Skeletal muscle cell (primary cell): ENCODE results near the gene SS18.

Experiments
- DNase-seq: peaks from one replicate; pipeline ENCODE4 v3.0.0-alpha.2; 2010; ENCODE audit warnings: low read depth
- H3K4me3 ChIP-seq: 2 replicates; pipeline ENCODE4 v1.5.1; 2011; ENCODE audit warnings: low read depth, mild to moderate bottlenecking, control low read depth, low read length, moderate library complexity

SS18 gene

DNA sequence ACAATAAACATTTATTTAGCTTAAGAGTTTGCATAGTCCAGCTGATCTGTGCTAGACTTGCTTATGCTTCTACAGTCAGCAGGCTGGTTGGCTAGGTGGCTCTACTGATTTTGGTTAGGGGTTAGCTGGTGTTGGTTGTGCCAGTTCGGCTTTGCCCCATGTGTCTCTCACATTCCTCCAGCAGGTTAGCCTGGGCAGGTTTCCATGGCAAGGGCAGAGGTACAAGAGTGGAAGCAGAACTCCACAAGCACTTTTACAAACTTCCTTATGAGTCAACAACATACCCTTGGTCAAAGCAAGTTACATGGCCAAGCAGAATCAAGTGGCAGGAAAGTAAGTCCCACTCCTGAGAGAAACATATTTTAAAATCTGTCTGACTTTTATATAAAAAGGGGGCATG is 82.3 kb downstream of the SS18 start:
- no peak for DNase-seq
- no peak overlapping the region for H3K4me3 ChIP-seq

DNA sequence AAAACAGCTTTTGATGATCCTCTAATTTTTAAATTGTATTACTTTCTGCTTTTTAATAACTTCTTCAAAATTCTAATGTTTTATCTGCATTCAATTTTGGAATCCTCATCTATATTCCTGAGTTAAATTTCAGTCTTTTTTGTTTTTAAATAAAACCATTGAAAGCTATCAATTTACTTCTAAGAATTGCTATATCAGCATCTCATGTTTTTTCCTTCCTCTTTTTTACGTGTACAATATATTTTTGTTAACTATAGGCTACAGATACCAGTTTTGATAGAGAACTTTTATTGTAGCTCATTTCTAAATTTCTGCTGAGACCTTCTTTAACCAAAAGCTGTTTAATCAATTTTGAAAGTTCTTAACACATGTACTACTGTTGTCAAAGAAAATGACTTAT is 84.5 kb downstream of the SS18 start:
- H3K4me3 ChIP-seq, result no peak overlapping the region
- DNase-seq, result no peak

DNA sequence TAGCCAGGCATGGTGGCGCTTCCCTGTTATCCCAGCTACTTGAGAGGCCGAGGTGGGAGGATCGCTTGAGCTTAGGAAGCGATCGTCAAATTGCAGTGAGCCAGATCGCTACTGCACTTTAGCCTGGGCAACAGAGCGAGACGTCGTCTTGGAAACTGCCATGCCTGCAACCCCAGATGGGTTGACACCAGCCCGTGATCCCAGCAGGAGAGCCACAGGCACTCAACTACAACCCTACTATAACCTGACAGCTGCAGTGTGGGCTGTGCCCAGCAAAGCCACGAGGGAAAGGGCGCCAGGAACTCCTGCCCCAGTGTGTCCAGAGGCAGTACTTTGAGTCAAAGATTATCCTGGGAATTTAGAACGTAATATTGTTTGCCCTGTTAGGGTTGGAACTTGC is 85.6 kb downstream of the SS18 start:
- no peak overlapping the region for H3K4me3 ChIP-seq
- DNase-seq, result no peak

DNA sequence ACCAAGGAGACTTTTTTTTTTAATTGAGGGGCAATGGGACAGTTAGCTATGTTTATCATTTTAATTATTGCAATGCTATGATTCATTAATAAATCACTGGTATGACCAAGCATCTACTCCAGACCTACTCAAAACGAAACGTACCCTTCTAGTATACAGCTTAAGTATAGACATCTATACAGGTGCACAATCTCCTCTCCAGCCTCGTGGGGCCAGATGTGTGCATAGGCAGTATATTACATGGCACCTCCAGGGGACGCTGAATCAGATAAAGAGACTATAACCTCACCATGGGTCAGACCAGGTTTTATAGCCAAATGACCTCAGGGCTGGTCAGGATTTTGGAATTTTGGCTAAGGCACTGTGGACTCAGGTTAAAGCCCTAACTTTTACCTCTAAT is 86.6 kb downstream of the SS18 start:
- H3K4me3 ChIP-seq, result no peak overlapping the region
- DNase-seq, result no peak

DNA sequence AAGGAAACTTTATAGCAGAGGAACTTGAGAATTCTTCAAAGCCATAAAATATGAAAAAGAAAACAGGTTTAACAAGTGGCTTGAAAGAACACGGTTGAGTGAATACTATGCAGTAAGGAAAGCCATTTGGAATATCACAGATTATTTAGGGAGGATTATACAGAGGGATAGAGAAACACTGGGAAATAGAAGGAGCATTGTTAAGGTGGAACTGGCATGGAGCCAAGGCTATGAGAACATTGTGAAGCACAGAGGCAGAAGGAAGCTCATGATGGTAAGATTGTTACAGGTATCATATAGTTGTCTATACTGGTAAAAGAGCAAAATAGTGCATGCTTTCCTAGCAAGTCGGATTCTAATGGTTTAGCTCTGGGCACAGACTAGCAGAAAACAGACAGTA is 87.1 kb downstream of the SS18 start:
- DNase-seq, result no peak
- H3K4me3 ChIP-seq, result no peak overlapping the region

DNA sequence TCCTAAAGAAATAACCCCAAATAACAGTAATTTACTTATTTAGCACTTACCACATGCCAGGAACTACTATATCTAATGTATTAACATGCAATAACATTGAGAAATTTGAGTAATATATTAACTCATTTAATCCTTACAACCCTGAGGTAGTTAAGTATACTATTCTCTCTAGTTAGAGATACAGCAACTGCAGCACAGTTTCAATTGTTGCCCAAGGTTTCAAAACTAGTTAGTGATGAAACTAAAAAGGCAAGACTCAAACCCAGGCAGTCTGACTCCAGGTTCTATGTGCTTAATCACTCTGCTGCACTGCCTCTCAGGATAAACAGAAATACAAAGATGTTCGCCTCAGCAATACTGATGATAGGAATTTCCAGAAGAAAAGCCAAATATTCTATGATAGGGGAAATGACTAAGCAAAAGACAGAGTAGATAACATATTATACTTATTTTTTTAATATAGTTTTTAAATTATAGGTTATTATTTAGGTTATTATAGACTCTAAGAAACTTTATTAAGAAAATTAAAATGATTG is 88.0 kb downstream of the SS18 start:
- DNase-seq, result no peak

DNA sequence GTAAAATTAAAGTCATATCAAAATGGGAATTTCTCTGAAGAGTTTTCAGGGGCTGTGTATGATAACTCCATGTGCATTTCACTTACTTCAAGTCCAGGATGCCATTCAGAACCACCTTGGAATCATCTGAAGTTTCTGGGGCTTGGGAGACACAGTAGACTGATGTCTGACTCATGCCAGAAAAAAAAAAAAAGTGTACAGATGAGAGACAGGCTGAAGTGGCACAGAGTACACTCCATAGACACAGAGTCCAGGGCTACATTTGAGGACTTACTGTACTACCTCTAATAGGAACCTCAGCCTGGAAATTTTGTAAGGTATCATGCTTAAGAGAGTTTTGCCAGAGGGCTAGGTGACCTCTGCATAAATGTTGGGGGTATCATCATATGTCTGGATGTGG is 92.0 kb downstream of the SS18 start:
- no peak for DNase-seq
- H3K4me3 ChIP-seq, result no peak overlapping the region

More for the DNA sequence above, 88.0 kb downstream of the SS18 start:
- no peak overlapping the region for H3K4me3 ChIP-seq

DNA sequence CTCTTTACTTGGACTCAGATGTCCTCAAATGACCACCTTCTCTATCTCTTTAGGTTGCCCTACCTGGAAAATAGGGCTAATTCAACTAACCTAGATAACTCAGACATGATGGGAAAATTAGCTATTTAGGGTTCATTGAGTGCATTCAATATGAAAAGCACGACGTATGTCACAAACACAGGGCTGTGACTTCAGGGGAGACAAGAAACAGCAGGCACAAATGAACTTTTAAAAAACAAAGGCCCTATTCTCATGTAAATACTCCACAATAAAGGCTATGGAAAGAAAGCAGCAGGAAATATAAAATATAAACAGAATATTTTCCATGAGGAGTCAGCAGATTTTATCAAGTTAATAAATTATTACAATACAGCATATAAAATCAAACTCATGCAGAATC is 97.8 kb downstream of the SS18 start:
- no peak for DNase-seq
- H3K4me3 ChIP-seq, result no peak overlapping the region

DNA sequence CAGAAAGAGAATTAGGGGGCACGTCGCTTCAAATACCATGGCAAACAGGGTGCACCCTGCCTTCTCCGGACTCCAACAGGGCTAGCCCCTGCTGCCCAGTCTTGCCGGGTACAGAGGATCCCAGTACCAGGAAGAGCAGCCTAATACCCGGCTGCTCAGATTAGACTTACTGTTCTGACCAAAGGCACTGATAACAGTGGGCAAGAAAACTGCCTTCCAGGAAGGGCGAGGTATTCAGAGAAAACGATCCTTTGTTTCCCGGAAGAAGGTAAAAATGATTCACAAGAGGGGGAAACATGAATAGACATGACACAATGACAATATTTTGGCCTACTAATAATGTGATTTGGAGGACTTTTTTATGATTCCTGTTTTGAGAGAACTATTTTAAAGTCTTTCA is 99.9 kb downstream of the SS18 start:
- no peak for DNase-seq
- H3K4me3 ChIP-seq, result no peak overlapping the region

DNA sequence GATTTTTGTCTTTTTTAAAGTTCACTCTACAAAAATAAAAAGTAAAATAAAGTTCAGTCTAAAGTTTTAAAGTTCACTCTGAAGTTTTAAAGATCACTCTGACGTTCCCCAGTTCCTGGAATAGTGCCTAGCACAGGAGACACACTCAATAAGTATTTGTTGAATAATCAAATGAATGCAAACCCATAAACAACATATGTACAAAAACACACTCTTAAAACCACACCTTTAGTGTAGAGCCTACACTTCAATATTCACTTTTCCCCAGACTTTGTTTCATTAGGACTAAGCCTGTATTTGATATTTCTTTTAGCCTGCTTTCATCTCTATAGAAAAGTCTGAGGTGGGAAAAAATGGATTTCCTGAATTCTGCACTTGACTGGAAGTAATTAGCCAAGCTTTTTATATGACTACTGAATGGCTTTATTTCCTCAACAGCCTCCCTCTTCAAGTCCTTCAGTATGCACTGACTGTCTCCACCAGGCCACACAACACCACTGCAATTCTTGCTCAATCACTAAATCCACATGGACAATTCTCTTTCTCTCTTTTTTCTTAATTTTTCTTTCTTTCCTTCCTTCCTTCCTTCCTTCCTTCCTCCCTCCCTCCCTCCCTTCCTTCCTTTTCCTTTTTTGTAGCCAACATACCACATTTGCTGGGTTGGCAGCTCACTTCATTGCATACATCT is 104.6 kb downstream of the SS18 start:
- no peak for DNase-seq

DNA sequence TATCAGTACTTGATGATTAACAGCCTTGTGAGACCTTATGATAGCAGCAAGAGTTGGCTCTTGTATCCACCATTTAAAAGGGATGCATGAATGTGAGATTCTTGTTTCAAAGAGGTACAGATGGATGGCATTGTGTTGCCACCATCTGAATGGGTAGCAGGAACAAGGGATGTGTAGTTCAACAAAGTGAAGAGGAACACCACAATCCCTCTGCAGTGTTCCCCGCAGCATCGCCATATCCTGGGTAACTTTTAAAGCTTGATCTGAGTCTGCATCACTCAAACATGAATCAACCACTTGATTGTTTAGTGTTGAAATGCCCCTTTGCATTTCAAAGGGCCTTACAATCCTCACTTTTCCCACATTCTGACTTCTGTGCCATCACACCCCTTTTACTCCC is 106.7 kb downstream of the SS18 start:
- no peak for DNase-seq
- H3K4me3 ChIP-seq, result no peak overlapping the region

More for the DNA sequence above, 104.6 kb downstream of the SS18 start:
- H3K4me3 ChIP-seq, result no peak overlapping the region

DNA sequence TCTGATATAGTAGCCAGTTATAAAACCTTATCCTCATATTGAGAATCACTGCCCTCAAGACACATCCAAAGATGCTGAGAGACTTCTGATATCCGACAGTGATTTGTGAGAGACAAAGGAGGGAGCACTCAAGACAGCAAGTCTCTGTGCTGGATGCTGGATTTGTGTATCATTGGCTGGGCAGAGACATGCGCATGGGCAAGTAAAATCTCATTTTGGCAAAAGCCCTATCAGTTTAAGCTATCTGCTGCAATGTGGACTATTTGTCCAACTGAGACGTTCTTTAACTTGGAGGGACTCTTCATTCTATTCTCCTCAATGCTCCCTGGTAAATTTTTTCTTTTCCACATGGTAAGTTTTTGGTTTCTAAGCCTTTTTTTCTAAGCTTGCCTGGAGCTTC is 107.5 kb downstream of the SS18 start:
- DNase-seq, result no peak

DNA sequence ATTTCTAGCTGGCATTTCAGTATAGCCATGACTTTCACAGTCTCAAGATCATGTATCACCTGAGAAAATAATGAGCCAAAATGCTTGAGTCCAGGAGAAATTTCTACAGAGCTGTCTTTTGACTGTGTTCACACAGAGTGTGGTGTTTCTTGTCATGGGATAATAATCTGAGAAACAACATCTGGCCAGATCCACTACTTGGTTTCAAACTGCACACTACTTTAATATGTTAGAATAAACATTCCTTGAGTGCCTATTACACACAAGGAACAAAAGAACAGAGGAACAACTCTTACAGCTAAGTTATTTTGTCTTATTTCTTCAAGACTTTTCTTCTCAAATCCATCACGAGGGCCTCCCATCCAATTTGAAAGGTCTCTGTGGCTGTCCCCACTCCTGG is 108.3 kb downstream of the SS18 start:
- no peak overlapping the region for H3K4me3 ChIP-seq
- DNase-seq, result no peak

More for the DNA sequence above, 107.5 kb downstream of the SS18 start:
- H3K4me3 ChIP-seq, result no peak overlapping the region

DNA sequence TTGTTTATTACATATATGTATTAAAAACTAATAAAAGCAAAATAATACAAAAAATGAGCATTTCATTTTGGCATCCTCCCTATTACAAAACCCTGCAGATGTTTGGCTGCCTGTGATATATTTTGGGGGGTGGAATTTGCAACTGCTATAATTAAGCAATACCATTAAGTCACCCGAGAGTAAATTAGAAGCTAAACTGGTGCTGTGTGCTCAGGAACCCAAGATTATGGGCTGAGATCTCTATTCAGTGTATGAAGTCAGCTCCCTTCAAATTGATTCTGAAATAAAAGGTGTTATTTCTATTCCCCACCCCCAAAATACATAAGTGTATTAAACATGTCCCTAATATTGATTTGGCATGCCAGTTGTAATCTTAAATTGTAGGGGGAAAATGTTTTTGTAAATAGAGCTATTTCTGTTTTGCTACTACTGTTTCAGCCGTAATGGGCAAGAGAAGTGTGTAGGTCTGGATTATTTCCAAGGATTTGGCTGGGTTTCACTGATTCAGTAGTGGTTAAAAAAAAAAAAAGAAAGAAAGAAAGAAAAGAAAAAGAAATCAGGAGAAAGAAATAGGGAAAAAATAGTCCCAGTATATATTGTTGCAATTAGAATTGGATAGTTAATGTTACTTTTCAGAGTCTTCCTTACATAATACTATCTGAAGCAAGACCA is 110.9 kb downstream of the SS18 start:
- DNase-seq, result no peak
- H3K4me3 ChIP-seq, result no peak overlapping the region

DNA sequence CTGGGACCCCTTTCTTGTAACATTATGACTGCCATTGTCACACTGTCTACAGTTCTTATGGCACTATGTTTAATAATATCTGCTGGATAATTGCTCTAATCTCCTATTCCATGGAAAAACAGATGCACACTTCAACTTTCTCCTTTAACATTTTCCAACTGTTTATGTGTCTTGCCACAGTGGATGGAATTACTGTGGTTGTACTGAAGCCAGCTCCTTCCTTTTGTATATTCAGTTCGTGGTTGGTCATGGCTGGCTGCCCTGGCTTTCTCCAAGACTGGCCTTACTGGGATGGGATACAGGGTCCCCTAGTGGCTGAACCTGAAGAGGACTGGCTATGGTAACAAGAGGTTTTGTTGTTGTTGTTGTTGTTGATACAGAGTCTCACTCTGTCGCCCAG is 113.9 kb downstream of the SS18 start:
- H3K4me3 ChIP-seq, result no peak overlapping the region
- DNase-seq, result no peak

DNA sequence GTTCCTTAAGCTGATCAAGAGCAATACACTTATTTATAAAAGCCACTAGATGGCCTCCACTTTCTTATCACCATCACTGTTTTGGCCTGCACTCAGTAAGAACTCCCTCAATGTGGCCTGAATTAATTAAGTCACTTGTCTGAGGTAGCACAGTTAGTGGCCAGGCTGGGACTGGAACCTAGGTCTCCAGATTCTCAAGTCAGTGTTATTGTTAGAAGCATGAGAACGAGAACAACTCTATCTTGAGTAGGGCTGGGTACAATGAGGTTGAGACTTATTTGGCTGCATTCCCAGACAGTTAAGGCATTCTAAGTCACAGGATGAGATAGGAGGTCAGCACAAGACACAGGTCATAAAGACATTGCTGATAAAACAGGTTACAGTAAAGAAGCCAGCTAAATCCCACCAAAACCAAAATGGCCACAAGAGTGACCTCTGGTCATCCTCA is 115.8 kb downstream of the SS18 start:
- DNase-seq, result no peak
- H3K4me3 ChIP-seq, result no peak overlapping the region
